Hepatocyte (in vitro differentiated cells): ENCODE data around the gene FLT1. TPM values are rescaled to one million over a fixed set of nuclear protein-coding genes. Genes with fewer than 3 reads are reported as not detected.

ENCODE experiments used
- DNase-seq: peaks from one replicate; pipeline ENCODE4 v3.0.0-alpha.2; 2016; ENCODE audit warnings: low spot score
- H2AFZ ChIP-seq: fragments of 200-600 bp; sonication (generic); 2 replicates; pipeline ENCODE4 v1.6.0; 2016; ENCODE audit warnings: antibody characterized with exemption, mild to moderate bottlenecking
- H3K27ac ChIP-seq: fragments of 200-600 bp; sonication (generic); 2 replicates; pipeline ENCODE4 v1.5.1; 2016; ENCODE audit warnings: mild to moderate bottlenecking
- H3K27me3 ChIP-seq: fragments of 200-600 bp; sonication (generic); 2 replicates; pipeline ENCODE4 v1.6.1; 2016
- H3K36me3 ChIP-seq: fragments of 200-600 bp; sonication (generic); replicated peaks from 2 replicates; pipeline ENCODE4 v1.5.1; 2016; ENCODE audit warnings: low read depth; ENCODE audit not compliant: insufficient read depth
- H3K4me1 ChIP-seq: fragments of 200-600 bp; sonication (generic); 2 replicates; pipeline ENCODE4 v1.5.1; 2016; ENCODE audit warnings: mild to moderate bottlenecking, moderate library complexity; ENCODE audit not compliant: insufficient read depth
- H3K4me2 ChIP-seq: fragments of 200-600 bp; sonication (generic); 2 replicates; pipeline ENCODE4 v1.6.0; 2016
- H3K4me3 ChIP-seq: fragments of 200-600 bp; sonication (generic); 2 replicates; pipeline ENCODE4 v1.5.1; 2016; ENCODE audit warnings: mild to moderate bottlenecking
- H3K79me2 ChIP-seq: fragments of 200-600 bp; sonication (generic); 2 replicates; pipeline ENCODE4 v1.6.0; 2017; ENCODE audit warnings: mild to moderate bottlenecking
- H3K9me2 ChIP-seq: fragments of 200-600 bp; sonication (generic); replicated peaks from 2 replicates; pipeline ENCODE4 v1.6.0; 2017; ENCODE audit warnings: mild to moderate bottlenecking; ENCODE audit not compliant: insufficient read depth
- H3K9me3 ChIP-seq: fragments of 200-600 bp; sonication (generic); 2 replicates; pipeline ENCODE4 v1.5.1; 2016; ENCODE audit warnings: low read depth, mild to moderate bottlenecking
- H4K20me1 ChIP-seq: fragments of 200-600 bp; sonication (generic); 2 replicates; pipeline ENCODE4 v1.6.0; 2016; ENCODE audit warnings: mild to moderate bottlenecking; ENCODE audit not compliant: insufficient read depth, poor library complexity, severe bottlenecking
- EZH2 ChIP-seq: fragments of 200-600 bp; sonication (generic); IDR thresholded peaks from 2 replicates; pipeline ENCODE4 v1.6.1; 2016; ENCODE audit warnings: antibody characterized with exemption, mild to moderate bottlenecking, borderline replicate concordance
- EZH2phosphoT487 ChIP-seq: fragments of 200-600 bp; sonication (generic); IDR thresholded peaks from one replicate; pipeline ENCODE4 v1.6.1; 2018; ENCODE audit warnings: antibody characterized with exemption, mild to moderate bottlenecking, low read depth, moderate library complexity; ENCODE audit not compliant: unreplicated experiment, severe bottlenecking
- WGBS: methylation state at CpG from one replicate; pipeline ENCODE4 v1.1.6; 2016; ENCODE audit warnings: low lambda C conversion rate; ENCODE audit errors: missing lambda C conversion rate; 5-methylcytosine and 5-hydroxymethylcytosine counted together
- polyA plus RNA-seq: library from polyadenylated mRNA; unstranded; fragments of >200 nt; fragmentation: Nextera tagmentation; extraction: Ambion mirVana; gene quantifications from 2 replicates; pipeline ENCODE4 v1.2.1, GENCODE V29; 2016
- total RNA-seq: library from RNA; depleted of rRNA; stranded (reverse); fragments of >200 nt; gene quantifications from 2 replicates; pipeline ENCODE4 v1.2.3, GENCODE V29; 2014
- TF ChIP-seq, protein P1 (sequence below): fragments of 200-600 bp; sonication (generic); IDR thresholded peaks from 2 replicates; pipeline ENCODE4 v1.5.1; 2016; ENCODE audit warnings: antibody characterized with exemption, mild to moderate bottlenecking; ENCODE audit not compliant: poor library complexity

The FLT1 gene
- total and polyA plus RNA-seq, 2 experiments from 2014 or later = 30.4 to 40.1 TPM

DNA sequence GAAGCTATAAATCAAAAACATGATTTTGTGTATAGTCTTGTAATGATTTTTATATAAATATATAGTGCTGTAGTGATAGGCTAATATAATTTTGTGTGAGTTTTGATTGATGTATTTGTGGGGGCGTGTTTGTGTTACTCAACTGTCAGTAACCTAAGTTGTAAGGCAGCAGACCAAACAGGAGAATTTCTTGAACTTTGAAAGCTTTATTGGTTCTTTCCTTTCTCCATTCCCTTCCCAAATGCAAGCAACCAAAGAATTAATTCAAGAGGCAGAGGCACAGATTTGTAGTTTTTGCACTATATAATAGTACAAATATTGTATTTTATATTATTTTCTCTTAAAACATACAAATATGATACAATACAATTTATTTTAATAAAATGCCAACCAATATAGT lies 109.6 kb downstream of the FLT1 start:
- Histone ChIP-seq H3K27me3 (no peaks in the 10 kb centered on the region), H3K4me1 (no peaks in the 10 kb centered on the region), H2AFZ (no peak overlapping the region), H3K27ac (no peak overlapping the region), H3K4me3 (no peak overlapping the region), H3K9me3 (no peaks in the 10 kb centered on the region), H4K20me1 (no peaks in the 10 kb centered on the region), H3K36me3 (no peaks in the 10 kb centered on the region), H3K9me2 (no peaks in the 10 kb centered on the region), H3K4me2 (no peak overlapping the region), H3K79me2 (no peaks in the 10 kb centered on the region)
- DNase-seq = no peak
- WGBS = 96% methylated on average over 1 of the region's 1 CpG
- TF ChIP-seq EZH2 = no peak
- no peak for TF ChIP-seq EZH2phosphoT487
- TF ChIP-seq, protein P1, sequence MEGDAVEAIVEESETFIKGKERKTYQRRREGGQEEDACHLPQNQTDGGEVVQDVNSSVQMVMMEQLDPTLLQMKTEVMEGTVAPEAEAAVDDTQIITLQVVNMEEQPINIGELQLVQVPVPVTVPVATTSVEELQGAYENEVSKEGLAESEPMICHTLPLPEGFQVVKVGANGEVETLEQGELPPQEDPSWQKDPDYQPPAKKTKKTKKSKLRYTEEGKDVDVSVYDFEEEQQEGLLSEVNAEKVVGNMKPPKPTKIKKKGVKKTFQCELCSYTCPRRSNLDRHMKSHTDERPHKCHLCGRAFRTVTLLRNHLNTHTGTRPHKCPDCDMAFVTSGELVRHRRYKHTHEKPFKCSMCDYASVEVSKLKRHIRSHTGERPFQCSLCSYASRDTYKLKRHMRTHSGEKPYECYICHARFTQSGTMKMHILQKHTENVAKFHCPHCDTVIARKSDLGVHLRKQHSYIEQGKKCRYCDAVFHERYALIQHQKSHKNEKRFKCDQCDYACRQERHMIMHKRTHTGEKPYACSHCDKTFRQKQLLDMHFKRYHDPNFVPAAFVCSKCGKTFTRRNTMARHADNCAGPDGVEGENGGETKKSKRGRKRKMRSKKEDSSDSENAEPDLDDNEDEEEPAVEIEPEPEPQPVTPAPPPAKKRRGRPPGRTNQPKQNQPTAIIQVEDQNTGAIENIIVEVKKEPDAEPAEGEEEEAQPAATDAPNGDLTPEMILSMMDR = no peak

DNA sequence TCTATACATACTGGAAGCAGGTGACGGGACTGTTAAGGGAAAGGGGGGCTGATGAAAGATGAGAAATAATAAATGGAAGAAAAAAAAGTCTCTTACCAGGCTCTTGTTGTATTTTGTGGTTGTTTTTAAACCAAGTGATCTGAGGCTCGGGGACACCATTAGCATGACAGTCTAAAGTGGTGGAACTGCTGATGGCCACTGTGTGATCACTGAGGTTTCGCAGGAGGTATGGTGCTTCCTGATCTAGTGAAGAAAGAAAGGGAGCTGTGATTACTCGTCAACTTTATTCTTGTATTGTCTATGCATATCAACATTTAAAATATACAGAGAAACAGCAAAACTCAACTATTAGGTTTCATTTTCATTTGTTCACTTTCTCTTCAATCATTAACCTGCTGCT lies 110.1 kb downstream of the FLT1 start:
- Histone ChIP-seq H3K9me3 (no peaks in the 10 kb centered on the region), H2AFZ (no peak overlapping the region), H3K9me2 (no peaks in the 10 kb centered on the region), H3K27ac (no peak overlapping the region), H4K20me1 (no peaks in the 10 kb centered on the region), H3K27me3 (no peaks in the 10 kb centered on the region), H3K4me3 (no peak overlapping the region), H3K4me2 (no peak overlapping the region), H3K36me3 (no peaks in the 10 kb centered on the region), H3K79me2 (no peaks in the 10 kb centered on the region), H3K4me1 (no peaks in the 10 kb centered on the region)
- TF ChIP-seq, protein P1 = no peak
- TF ChIP-seq EZH2 = no peak
- no peak for TF ChIP-seq EZH2phosphoT487
- 94% methylated on average over 4 of the region's 4 CpGs for WGBS
- no peak for DNase-seq

- 96% methylated on average over 3 of the region's 3 CpGs for WGBS
- Histone ChIP-seq H3K4me3 (no peak overlapping the region), H3K27me3 (no peaks in the 10 kb centered on the region), H3K9me2 (no peaks in the 10 kb centered on the region), H2AFZ (no peak overlapping the region), H4K20me1 (no peaks in the 10 kb centered on the region), H3K27ac (no peak overlapping the region), H3K4me1 (no peaks in the 10 kb centered on the region), H3K4me2 (no peak overlapping the region), H3K36me3 (no peaks in the 10 kb centered on the region), H3K79me2 (no peaks in the 10 kb centered on the region), H3K9me3 (no peaks in the 10 kb centered on the region)
- no peak for DNase-seq
- TF ChIP-seq EZH2phosphoT487 = no peak
- TF ChIP-seq EZH2 = no peak
- TF ChIP-seq, protein P1 = no peak
These were observed 114.6 kb downstream of the FLT1 start for GRCh38 chr13:28380319-28380718.

DNA sequence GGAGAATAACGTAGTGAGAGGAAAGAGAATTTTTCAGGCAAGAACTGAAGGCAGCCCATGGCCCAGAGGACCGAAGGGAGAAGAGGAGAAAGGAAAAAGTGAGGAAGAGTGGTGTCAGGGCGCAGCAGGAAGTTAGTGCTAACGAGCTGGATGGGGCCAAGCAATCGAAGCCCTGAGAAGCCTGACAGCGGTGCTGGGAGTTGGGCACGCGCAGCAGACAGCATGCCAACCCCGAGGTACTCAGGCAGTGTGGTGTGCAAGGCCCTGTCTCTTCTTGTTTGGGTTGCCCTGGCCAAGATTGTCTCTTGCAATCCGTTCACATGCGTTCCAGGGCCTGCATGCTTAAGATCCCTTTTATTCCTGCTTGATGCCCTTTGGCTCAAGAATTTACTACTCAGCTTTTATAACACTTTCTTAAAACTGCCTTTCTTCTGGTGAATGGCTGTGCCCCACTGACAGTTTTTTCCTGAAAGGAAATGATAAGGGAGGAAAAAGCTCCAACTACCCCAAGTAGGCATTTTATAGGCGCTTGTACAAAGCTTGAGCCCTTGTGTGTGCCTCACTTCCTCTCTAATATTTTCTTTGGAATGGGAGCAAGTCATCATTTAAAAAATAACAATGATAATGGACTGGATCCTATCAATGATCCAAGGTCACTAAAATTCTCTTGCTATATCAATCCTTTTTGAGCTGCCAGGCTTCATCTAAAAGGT lies 115.4 kb downstream of the FLT1 start:
- H3K27ac ChIP-seq = no peak overlapping the region
- no peak overlapping the region for H3K4me2 ChIP-seq
- no peaks in the 10 kb centered on the region for H3K36me3 ChIP-seq
- H4K20me1 ChIP-seq = no peaks in the 10 kb centered on the region
- H3K9me3 ChIP-seq = no peaks in the 10 kb centered on the region
- H3K27me3 ChIP-seq = no peaks in the 10 kb centered on the region
- no peak overlapping the region for H2AFZ ChIP-seq
- H3K4me3 ChIP-seq = no peak overlapping the region
- DNase-seq = no peak
- no peaks in the 10 kb centered on the region for H3K79me2 ChIP-seq
- no peaks in the 10 kb centered on the region for H3K9me2 ChIP-seq
- TF ChIP-seq, protein P1 = no peak
- no peak for TF ChIP-seq EZH2
- TF ChIP-seq EZH2phosphoT487 = no peak
- H3K4me1 ChIP-seq = no peaks in the 10 kb centered on the region
- WGBS = 78% methylated on average over 12 of the region's 12 CpGs
